ENCODE results near the gene PRSS27.

Gene PRSS27

GRCh38 chr16:2704983-2705275, 15.1 kb downstream of the PRSS27 start:
- DNase-seq (ENCODE audit: low read depth, low spot score): no peak
- POLR2A ChIA-PET: no interaction called here
- no peak overlapping the region for H3K4me3 ChIP-seq (ENCODE audit: low read depth, low read length)
- CTCF ChIA-PET: no interaction called here
- no peak for TF ChIP-seq CTCF (IDR thresholded peaks at IDR 0.05; ENCODE audit: insufficient read depth, low read length, missing control alignments)

GRCh38 chr16:2704166-2704982, 15.7 kb downstream of the PRSS27 start:
- DNase-seq (ENCODE audit: low read depth, low spot score): no peak
- ChIA-PET CTCF (no interaction called here), POLR2A (no interaction called here)
- no peak for TF ChIP-seq CTCF (IDR thresholded peaks at IDR 0.05; ENCODE audit: insufficient read depth, low read length, missing control alignments)
- no peak overlapping the region for H3K4me3 ChIP-seq (ENCODE audit: low read depth, low read length)

GRCh38 chr16:2702871-2703745, 16.9 kb downstream of the PRSS27 start:
- H3K4me3 ChIP-seq (ENCODE audit: low read depth, low read length): no peak overlapping the region
- CTCF ChIA-PET: no interaction called here
- POLR2A ChIA-PET: interaction anchor here (1.1 kb wide), 1 partner anchor 21 kb away, joined by 3 read pairs; the partner anchor contains the start of gene KCTD5
- TF ChIP-seq CTCF (IDR thresholded peaks at IDR 0.05; ENCODE audit: insufficient read depth, low read length, missing control alignments): no peak
- DNase-seq (ENCODE audit: low read depth, low spot score): no peak

- DNase-seq (ENCODE audit: low read depth, low spot score): no peak
- ChIA-PET POLR2A (no interaction called here), CTCF (no interaction called here)
- TF ChIP-seq CTCF (IDR thresholded peaks at IDR 0.05; ENCODE audit: insufficient read depth, low read length, missing control alignments): no peak
- no peak overlapping the region for H3K4me3 ChIP-seq (ENCODE audit: low read depth, low read length)
Observed at GRCh38 chr16:2702438-2702825, 17.6 kb downstream of the PRSS27 start.

- POLR2A ChIA-PET: no interaction called here
- no peak for DNase-seq (ENCODE audit: low read depth, low spot score)
- CTCF ChIA-PET: interaction anchor here (1.8 kb wide), 1 partner anchor 137 kb away, joined by 5 read pairs; no protein-coding TSS in a partner anchor
- no peak for TF ChIP-seq CTCF (IDR thresholded peaks at IDR 0.05; ENCODE audit: insufficient read depth, low read length, missing control alignments)
- no peak overlapping the region for H3K4me3 ChIP-seq (ENCODE audit: low read depth, low read length)
Observed at GRCh38 chr16:2701713-2702437, 18.1 kb downstream of the PRSS27 start.

GRCh38 chr16:2701272-2701671, 18.8 kb downstream of the PRSS27 start:
- no peak for TF ChIP-seq CTCF (IDR thresholded peaks at IDR 0.05; ENCODE audit: insufficient read depth, low read length, missing control alignments)
- H3K4me3 ChIP-seq (ENCODE audit: low read depth, low read length): no peak overlapping the region
- DNase-seq (ENCODE audit: low read depth, low spot score): no peak
- CTCF ChIA-PET: interaction anchor here (1.8 kb wide), 1 partner anchor 138 kb away, joined by 5 read pairs; no protein-coding TSS in a partner anchor
- POLR2A ChIA-PET: no interaction called here

Measured in AG04449 (cell line).